Measurements from ENCODE around the gene PLXNA4.
"Not testable (repeated sequence)": the region's sequence is repeated elsewhere in the genome, so short reads cannot be mapped to it uniquely, and the experiment has no call there.

DNA sequence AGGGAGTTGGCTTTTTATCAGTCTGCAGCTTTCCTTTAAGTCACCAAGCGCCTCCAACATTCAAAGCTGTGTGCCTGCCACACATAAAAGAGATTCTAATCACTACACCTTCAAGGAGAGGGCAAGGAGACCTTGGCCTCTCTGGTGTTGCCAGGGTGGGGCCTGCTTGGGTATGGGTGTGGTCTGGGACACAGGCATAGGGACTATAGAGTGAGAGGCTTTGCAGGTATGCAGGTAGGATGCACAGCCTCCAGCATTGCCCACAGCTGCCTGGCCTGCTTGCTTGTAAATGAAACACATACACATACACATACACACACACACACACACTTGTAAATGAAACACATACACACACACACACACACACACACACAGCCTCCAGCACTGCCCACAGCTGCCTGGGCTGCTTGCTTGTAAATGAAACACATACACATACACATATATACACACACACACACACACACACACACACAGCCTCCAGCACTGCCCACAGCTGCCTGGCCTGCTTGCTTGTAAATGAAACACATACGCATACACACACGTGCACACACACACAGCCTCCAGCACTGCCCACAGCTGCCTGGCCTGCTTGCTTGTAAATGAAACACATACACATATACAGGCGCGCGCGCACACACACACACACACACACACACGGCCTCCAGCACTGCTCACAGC lies 397.7 kb downstream of the PLXNA4 start:
- TF ChIP-seq ARNT (IDR thresholded peaks at IDR 0.05); FOXM1 (IDR thresholded peaks at IDR 0.05; ENCODE audit: borderline replicate concordance); SP1 (IDR thresholded peaks at IDR 0.05); HDGF (IDR thresholded peaks at IDR 0.05; ENCODE audit: borderline replicate concordance); ELF4 (IDR thresholded peaks at IDR 0.05); ZNF384 (IDR thresholded peaks at IDR 0.05); BHLHE40 (IDR thresholded peaks at IDR 0.05; ENCODE audit: borderline replicate concordance); CTBP1 (IDR thresholded peaks at IDR 0.05; ENCODE audit: borderline replicate concordance); NFRKB (IDR thresholded peaks at IDR 0.05); FOXA1 (IDR thresholded peaks at IDR 0.05); LEF1 (IDR thresholded peaks at IDR 0.05; ENCODE audit: borderline replicate concordance); FOXK2 (IDR thresholded peaks at IDR 0.05): not testable (repeated sequence)
- TF ChIP-seq, protein P1, sequence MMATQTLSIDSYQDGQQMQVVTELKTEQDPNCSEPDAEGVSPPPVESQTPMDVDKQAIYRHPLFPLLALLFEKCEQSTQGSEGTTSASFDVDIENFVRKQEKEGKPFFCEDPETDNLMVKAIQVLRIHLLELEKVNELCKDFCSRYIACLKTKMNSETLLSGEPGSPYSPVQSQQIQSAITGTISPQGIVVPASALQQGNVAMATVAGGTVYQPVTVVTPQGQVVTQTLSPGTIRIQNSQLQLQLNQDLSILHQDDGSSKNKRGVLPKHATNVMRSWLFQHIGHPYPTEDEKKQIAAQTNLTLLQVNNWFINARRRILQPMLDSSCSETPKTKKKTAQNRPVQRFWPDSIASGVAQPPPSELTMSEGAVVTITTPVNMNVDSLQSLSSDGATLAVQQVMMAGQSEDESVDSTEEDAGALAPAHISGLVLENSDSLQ (IDR thresholded peaks at IDR 0.05) = not testable (repeated sequence)
